HG03139 (cell line): ENCODE measurements around the gene NANOGP8.
"Not testable (repeated sequence)": the region's sequence is repeated elsewhere in the genome, so short reads cannot be mapped to it uniquely, and the experiment has no call there.

Experiments
- ATAC-seq: cut with Tn5 transposase; IDR thresholded peaks from one replicate; pipeline ENCODE4 v1.9.1; 2021; ENCODE audit not compliant: unreplicated experiment

Gene NANOGP8, protein sequence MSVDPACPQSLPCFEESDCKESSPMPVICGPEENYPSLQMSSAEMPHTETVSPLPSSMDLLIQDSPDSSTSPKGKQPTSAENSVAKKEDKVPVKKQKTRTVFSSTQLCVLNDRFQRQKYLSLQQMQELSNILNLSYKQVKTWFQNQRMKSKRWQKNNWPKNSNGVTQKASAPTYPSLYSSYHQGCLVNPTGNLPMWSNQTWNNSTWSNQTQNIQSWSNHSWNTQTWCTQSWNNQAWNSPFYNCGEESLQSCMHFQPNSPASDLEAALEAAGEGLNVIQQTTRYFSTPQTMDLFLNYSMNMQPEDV

DNA sequence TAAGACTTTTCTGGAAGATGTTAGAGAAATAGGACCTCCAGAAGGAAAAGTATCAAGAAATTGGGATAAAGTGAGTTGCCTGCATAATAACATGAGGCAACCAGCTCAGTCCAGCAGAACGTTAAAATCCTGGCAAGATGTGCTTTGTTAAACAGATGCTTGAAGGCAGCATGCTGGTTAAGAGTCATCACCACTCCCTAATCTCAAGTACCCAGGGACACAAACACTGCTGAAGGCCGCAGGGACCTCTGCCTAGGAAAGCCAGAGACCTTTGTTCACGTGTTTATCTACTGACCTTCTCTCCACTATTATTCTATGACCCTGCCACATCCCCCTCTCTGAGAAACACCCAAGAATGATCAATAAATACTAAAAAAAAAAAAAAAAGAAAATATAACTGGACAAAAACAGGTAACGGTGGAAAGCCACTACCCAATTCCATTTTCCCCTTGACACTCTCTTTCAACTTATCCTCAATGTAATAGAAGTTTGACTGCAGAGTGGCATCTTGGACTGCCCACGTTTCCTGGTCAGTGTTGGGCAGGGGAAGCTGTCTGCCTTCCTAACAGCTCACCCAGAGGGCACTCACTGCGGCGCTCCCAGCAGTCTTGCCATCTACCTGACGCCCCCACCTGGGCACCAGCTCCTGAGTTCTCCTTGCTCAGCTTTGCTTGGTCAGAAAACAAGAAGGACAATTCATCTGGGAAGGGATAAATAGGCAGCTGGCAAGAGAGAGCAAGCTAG is at the start of gene NANOGP8:
TSS of gene NANOGP8 (minus strand) at position 120 of the 744 bp plus-strand sequence. CDS start 185 bp downstream, outside the sequence.
- ATAC-seq, result not testable (repeated sequence)

DNA sequence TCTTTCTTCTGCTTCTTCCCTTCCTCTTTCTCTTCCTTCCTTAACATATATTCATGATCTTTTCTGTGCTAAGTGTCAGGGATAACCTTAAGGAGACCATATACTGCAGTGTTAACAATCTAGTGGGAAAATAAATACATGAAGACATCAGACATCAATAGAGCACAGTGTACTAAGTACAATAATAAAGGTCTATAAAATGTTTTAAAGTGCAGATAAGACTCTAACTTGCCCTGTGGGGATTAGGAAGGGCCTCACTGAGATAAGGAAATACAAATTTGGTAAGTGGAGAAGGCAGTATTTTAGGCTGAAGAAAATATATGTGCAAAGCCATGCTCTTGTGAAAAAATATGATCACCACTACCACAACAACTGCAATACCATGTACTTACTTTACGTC is 49.2 kb upstream of the NANOGP8 start:
- ATAC-seq, result no peak

DNA sequence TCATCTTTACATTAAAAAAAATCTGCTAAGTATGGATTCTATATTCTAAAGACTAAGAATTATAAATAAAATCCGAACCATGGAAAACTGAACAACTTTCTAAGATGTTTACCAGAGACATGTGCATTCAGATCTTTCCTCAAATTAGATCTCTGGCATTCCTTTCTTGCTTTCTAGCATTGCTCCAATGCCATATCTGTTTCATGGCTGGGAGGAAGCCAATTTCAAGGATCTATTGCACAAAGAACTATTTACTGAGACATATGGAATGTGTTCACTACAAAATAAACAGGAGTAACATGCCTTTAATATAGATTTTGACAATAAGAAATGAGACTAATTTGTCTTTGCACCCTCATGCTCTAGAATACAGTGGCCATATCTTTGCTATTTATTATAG is 45.1 kb upstream of the NANOGP8 start:
- no peak for ATAC-seq

DNA sequence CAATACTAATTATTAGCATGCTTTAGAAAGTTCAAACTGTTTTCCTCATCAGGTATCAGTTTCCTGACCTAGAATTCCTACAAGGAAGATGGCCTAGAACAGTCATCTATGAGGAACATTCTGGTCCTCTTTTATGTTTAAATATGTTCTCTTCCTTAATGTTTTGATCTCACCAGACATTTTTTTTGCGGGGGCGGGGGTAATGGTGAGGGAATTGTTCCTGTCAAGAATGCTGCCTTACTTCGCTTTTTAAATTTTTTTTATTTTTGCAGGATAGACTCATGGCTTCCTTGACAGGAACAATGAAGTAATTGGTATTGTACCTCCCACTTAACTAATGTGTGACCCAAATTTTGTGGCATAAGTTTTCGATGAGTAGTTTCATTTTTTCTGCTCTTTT is 44.3 kb upstream of the NANOGP8 start:
- no peak for ATAC-seq

DNA sequence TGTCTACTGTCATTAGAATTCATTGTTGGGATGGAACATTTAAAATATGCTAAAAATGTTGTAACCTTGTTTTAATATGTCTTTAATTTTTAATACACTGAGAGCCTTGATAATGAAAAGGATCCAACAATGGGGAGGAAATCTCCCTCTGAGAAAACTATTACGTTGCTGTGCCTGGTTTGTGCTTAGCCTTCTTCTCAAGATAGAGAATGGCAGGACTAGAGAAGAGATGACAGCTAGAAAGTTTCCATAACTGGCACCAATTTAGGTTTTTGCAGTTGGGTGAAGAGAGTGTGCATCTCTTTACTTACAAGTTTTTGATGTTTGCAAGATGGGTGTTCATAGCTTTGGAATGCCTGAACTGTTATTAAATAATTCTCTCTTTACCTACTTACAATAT is 42.6 kb upstream of the NANOGP8 start:
- no peak for ATAC-seq

DNA sequence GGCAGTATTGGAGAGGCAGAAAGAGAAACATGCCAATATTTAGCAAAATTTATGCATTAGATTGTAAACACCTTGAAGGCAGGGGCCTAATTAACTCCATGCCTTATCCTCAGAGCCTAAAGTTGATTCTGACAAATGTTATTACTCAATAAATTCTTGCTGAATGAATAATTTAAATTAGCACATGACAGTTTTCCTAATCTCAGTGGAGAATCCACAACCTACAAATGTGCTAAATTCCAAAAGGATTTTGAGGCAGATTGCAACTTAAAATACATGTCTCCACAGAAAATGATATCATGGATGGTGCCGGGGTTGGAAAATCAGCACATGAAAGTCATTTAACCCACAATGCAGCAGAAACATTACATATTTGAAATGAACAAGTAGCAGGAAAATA is 41.1 kb upstream of the NANOGP8 start:
- ATAC-seq, result no peak

DNA sequence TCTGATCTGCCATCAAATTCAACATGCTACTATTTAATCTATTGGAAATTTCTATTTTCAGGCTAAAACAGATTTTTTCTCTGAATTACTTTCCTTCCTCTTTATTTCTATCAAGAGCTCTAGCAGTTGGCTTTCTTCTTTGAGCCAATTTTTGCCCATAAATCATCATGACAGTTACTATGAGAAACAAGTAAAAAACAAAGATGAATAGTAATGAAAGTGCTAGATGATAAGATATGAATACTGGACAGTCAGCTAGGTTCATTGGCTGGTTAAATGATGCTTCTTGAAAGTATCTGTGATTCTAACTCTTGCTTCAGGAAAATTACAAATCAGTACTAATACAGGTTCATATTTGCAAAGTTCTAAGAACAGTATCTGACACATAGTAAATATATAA is 38.6 kb upstream of the NANOGP8 start:
- ATAC-seq, result no peak

DNA sequence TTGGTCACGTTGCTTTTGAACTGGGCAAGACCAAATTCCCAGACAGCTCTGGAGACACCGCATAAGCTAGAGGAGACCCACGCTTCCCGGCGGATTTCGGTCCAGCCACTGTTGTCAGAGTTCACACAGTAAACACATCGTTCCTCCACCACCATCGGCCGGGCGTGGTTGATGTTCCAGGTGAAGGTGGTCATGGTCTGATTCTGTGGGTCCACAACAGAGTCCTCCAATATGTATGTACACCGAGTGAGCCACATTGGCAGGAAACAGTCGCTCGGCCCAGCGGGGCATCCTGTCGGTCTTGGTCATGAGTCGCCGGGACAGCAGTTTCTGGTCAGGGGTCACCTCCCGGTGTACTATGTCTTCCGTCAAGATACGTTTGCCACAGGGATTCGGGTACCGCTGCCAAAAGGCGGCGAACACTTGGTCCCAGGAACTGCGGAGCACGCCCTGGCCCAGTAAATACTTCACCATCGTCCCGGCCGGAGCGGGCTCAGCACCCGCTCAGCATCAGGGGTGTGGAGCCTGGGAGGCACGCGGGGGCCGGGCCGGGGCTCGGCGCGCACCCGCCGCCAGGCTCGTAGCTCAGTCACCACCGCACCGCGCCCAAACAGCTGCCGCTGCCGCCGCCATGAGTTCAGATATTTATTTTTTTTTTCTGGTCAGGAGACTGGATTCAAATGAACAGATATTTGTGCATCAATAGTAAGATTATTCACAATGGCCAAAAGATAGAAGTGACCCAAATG is 36.7 kb upstream of the NANOGP8 start:
- ATAC-seq, result no peak

DNA sequence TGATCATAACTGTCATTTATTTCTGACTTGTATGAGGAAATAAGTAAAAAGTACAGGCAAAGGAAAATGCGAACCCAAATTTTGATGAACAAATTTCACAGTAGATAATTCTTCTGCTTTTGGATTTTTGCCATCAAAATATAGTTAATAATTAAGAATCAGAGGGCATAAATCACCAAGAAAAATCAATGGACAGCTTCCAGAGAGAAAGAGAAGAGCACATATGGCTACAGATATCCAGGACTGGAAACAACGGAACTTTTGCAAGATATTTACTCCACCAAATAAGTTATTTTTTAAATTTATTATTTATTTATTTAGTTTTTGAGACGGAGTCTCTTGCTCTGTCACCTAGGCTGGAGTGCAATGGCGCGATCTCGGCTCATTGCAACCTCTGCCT is 35.1 kb upstream of the NANOGP8 start:
- ATAC-seq, result no peak

DNA sequence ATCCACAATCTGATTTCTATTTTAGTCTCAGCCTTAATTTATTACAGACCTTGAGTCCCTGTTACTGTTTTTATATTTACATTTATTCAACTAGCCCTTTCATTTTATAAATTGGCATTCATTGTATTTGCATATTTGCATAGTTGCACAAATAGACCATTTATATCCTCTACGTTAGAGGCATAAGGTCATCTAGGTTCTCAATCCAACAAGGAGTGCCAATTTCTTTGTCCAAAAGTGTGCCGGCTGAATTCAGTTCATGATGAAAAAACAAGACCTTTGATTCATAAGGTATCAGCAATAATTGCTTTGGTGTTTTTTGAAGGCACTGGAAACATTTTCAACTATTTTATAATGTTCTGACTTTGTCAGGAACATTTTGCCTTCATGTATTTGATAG is 33.9 kb upstream of the NANOGP8 start:
- no peak for ATAC-seq

DNA sequence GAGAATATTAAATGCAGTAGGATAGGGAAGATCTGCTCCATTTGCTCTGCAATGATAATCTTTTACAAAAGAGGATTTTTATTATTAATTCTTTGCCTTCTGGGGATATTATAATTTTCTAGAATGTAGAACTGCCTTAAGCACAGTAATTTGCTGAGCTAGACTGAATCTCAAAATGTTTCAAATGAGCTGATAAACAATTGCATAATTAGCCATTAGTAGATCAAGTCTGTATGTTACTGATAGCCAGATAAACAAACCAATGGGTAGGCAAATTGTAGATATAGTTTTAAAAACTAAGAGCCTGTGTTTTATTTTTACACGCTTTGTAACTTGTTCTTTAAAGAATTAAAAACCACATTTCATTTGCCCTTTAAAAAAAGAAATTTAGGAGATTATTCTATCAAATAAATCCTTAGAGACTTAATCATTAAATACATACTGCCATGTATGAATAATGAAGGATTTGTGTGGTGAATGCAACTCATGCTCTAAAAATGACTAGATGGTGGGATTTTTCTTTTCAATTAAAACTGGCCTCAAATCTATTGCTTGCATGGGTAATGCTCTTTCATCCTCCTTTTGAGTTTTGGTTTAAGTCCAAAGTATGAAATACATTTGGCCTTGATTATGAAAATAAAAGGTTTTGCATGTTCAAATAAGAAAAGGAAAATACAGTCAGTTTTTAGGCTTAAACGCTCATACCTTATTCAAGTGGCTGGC is 32.6 kb upstream of the NANOGP8 start:
- no peak for ATAC-seq

DNA sequence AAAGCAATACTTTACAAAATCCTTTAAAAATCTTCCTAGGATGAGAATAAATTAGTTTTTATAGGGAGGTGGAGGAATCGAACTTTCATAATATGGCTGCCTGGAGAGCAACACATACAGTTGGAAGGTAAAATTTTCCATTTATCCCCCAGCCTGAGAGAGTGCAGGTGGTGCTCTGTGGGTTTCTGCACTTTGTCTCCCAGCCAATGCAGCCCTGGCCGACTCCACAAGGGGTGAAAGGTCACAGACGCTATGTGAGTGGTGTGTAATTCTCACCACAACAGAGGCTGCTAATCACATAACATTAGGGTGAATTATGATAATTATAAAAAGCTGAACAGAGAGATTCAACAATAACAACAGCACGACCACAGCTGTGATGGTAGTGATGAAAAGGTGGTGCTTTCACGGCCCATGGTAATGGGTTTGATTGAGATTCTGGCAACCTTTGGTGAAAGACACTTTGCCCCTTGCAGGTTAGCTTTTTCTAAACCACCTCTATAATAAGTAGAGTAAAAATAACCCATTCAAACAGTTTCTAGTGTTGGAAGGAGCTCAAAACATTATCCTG is 30.1 kb upstream of the NANOGP8 start:
- ATAC-seq, result no peak

DNA sequence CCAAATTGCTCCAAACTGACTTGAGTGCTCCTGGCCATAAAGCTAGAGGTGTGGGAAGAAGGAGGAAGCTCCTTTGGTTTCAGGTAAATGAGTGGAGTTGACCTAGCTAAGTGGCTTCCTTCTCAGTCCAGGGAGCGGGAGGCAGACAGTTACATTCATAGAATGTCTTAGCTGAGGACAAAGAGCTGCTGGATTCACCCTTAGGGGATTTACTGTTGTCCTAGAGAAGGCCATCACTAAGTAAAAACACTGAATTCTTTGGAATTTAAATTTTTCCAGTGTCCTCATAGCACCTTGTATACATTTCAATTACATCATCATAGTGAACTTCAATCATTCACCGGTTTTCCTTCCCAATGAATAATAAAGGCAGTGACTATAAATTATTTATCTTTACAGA is 27.3 kb upstream of the NANOGP8 start:
- no peak for ATAC-seq

DNA sequence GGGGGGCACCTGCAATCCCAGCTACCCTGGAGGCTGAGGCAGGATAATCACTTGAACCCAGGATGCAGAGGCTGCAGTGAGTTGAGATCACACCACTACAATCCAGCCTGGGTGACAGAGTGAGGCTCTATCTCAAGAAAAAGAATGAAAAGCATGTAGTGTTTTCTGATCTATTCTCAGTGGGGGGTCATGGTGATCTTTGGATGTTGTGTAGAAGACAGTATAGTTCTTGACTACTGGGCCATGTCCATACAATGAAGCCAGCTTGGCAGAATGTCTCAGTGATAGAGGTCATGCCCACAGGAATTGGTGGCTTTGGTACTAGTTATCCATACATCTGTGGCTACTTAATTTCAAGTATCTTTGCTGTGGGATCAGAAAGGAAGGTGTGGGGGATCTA is 26.8 kb upstream of the NANOGP8 start:
- no peak for ATAC-seq

DNA sequence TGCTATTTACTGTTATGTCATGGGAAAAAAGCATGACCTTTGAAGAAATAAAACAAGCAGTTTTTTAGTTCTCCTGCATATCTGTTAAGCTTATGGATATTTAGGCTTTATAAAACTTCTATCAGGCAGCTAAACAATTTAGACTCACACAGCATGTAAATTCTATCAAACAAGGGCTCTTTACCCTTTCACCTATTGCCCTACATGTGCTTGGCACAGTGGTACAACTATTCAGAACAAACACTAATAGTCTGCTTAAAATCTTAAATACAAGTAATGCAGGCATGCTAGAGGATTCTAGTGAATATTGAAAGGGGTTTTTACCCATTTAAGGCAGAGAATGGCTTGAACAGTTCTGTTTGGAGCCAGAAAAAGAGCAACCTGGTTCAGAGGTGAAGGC is 23.4 kb upstream of the NANOGP8 start:
- no peak for ATAC-seq

DNA sequence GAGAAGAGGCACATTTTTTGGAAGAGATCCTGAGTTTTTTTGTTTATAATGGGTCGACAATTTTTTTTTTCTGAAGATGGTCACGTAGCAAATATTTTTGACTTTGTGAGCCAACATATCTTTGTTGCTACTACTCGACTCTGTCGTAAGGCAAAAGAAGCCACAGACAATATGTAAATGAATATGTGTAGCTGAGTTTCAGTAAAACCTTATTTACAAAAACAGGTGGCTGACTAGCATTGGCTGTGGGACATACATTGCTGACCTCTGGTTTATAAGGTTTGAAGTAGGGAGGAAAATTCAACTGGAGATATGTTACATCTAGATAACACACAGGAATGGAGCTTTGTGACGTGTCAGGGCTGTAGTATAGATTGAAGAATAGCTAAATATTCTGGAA is 22.5 kb upstream of the NANOGP8 start:
- ATAC-seq, result no peak

DNA sequence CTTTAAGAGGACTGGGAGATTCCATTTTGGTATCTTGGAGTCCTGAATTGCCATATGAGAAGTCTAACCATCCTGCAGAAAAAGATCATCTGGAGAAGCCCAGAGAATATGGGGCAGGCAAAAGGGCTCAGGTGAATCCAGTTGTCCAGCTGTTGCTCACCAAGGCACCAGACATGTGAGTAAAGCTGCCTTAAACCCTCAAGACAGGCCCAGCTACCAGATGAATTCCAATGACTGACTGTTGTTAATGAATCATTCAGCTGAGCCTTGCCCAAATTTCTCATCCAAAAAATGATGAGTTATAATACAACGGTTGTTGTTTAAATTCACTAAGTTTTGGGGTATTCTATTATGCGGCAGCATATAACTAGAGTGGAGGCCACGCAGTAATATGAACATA is 22.0 kb upstream of the NANOGP8 start:
- no peak for ATAC-seq

DNA sequence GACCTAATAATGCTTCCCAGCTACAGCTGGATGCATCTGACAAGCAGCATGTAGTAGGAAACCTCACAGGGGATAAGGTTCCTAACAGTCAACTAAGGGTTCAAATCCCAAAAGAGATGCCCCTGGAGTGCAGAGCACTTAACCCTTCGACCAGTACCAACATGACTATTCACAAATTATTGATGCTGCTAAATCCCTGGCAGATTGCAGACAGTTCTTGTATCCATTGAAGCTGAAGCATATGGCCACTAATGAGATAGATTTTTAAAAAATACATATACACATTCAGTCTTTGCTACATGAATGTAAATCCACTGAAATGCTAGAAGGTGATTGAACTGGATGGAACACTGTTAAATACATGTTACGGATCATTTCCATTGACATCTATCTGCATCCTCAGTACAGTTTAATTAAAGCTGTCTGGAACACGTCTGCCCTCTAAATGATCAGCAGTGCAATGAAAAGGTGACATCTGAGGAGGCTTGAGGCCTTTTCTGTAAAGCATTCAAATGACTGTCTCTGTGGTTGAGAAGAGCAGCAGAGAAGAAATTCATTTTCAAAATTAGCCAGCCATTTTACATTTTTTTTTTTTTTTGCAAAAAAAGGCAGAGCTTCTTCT is 19.5 kb upstream of the NANOGP8 start:
- no peak for ATAC-seq

DNA sequence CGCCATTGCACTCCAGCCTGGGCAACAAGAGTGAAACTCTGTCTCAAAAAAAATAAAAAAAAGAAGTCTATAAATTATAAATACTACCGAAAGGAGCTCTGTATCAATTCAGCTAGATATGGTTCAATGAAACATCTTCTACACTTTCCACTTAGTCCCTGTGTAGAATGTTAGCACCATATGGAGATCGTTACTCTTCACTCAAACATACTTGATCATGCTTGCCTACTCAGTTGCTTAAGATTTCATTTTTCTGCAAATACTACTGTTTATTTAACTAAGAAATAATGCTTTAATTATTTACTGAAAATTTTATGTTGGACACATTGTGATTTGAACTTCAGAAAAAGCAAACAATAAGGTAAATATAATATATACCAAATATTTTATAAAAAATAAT is 17.1 kb upstream of the NANOGP8 start:
- no peak for ATAC-seq

DNA sequence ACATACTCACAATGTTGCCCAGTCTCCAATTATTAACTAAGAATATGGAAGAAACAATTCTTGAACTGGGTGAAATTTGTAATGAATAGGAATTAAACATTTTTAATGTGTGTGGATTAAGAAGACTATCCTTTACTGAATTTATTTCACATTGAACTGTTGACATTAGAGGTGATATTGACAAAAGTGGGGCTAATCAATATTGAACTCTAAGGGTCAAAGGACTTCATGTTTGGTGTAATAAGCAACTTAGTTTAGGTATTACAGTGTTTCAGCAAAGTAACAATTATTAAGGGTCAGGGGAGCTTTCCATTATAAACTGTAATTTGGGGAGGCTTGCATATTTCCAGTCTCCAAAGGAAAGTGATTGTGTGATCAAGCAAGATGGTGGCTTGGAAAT is 16.2 kb upstream of the NANOGP8 start:
- no peak for ATAC-seq

DNA sequence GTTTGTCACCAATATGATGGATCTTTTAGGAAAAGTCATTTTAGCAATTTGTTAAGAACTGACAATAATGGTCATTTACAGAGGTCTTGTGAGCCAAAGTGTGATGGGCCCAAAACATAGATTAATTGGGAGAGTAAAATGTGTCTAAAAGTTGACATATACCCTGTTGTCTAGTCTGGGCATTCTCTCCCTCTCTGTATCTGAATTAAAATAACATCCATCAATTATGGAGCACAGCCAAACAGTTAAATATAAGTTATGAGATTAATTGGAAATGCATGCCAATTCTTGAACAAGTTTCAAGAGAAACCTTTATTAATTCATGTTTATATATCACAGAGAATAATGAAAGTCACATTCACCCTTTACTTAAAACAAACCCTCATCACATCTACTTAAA is 13.6 kb upstream of the NANOGP8 start:
- ATAC-seq, result no peak
